GM21360 (cell line): Measurements from ENCODE around the gene MCAM.

Experiments
- ATAC-seq: cut with Tn5 transposase; IDR thresholded peaks from one replicate; pipeline ENCODE4 v1.9.1; 2021; ENCODE audit warnings: mild to moderate bottlenecking, moderate library complexity; ENCODE audit not compliant: unreplicated experiment

MCAM gene

GRCh38 chr11:119309953-119310681, 6.8 kb downstream of the MCAM start:
- no peak for ATAC-seq

- ATAC-seq = no peak
Measured at GRCh38 chr11:119309411-119309810, 7.5 kb downstream of the MCAM start.

GRCh38 chr11:119307974-119308373, 9.0 kb downstream of the MCAM start:
- no peak for ATAC-seq

GRCh38 chr11:119307219-119307618, 9.7 kb downstream of the MCAM start:
- no peak for ATAC-seq

GRCh38 chr11:119306373-119306890, 10.5 kb downstream of the MCAM start:
- ATAC-seq = no peak

- no peak for ATAC-seq
Measured at GRCh38 chr11:119305556-119306372, 11.2 kb downstream of the MCAM start.

- ATAC-seq = no peak
Measured at GRCh38 chr11:119303227-119303718, 13.7 kb downstream of the MCAM start.

GRCh38 chr11:119300198-119300964, 16.5 kb downstream of the MCAM start:
- ATAC-seq = no peak

GRCh38 chr11:119299416-119299815, 17.5 kb downstream of the MCAM start:
- no peak for ATAC-seq

GRCh38 chr11:119298726-119299125, 18.2 kb downstream of the MCAM start:
- no peak for ATAC-seq

GRCh38 chr11:119297938-119298337, 19.0 kb downstream of the MCAM start:
- ATAC-seq = no peak

- ATAC-seq = no peak
Measured at GRCh38 chr11:119295178-119295577, 21.8 kb downstream of the MCAM start.

GRCh38 chr11:119293461-119293860, 23.5 kb downstream of the MCAM start:
- no peak for ATAC-seq

- ATAC-seq = no peak
Measured at GRCh38 chr11:119290894-119291497, 25.9 kb downstream of the MCAM start.

- ATAC-seq = no peak
Measured at GRCh38 chr11:119288219-119288618, 28.7 kb downstream of the MCAM start.

GRCh38 chr11:119285431-119285830, 31.5 kb downstream of the MCAM start:
- no peak for ATAC-seq

GRCh38 chr11:119284344-119285157, 32.4 kb downstream of the MCAM start:
- ATAC-seq = no peak

- no peak for ATAC-seq
Measured at GRCh38 chr11:119282495-119282894, 34.4 kb downstream of the MCAM start.

GRCh38 chr11:119277660-119278059, 39.3 kb downstream of the MCAM start:
- ATAC-seq = no peak

GRCh38 chr11:119273721-119274120, 43.2 kb downstream of the MCAM start:
- no peak for ATAC-seq
